Psoas muscle (tissue), 8 donors: ENCODE results near the gene CNKSR1. TPM values are rescaled to one million over a fixed set of nuclear protein-coding genes. Genes with fewer than 3 reads are reported as not detected.

Experiments
- ATAC-seq, 4 donors: fragments of 200-7000 bp; cut with Tn5 transposase; one replicate each; pipeline ENCODE4 v1.9.1; 2020; ENCODE audit warnings: moderate library complexity in 3 of 4, mild to moderate bottlenecking in 2 of 4
- DNase-seq, 2 donors: peaks; one replicate each; pipeline ENCODE4 v3.0.0-alpha.2; 2020
- H3K27ac ChIP-seq: fragments of 200-600 bp; one replicate; pipeline ENCODE4 v1.8.0; 2022
- H3K27me3 ChIP-seq, 3 donors: fragments of 200-600 bp in 1 of 3; one replicate each; pipeline versions ENCODE4 v1.6.1 to v1.8.0; 2013 to 2022; ENCODE audit warnings: low read length in 2 of 3, mild to moderate bottlenecking in 2 of 3, moderate library complexity in 1 of 3; ENCODE audit not compliant: insufficient read depth in 3 of 3
- H3K36me3 ChIP-seq, 2 donors: fragments of 200-600 bp in 1 of 2; one replicate each; pipeline versions ENCODE4 v1.6.1 to v1.8.0; 2013 to 2022; ENCODE audit warnings: low read depth in 1 of 2, mild to moderate bottlenecking in 1 of 2, moderate library complexity in 1 of 2; ENCODE audit not compliant: insufficient read depth in 1 of 2
- H3K4me1 ChIP-seq: fragments of 200-600 bp; one replicate; pipeline ENCODE4 v1.8.0; 2022
- H3K4me3 ChIP-seq: fragments of 200-600 bp; one replicate; pipeline ENCODE4 v1.8.0; 2022; ENCODE audit warnings: mild to moderate bottlenecking
- H3K9me3 ChIP-seq: fragments of 200-600 bp; one replicate; pipeline ENCODE4 v1.8.0; 2022
- WGBS, 3 donors: extraction: QIAGEN DNeasy Blood & Tissue Kit; methylation state at CpG; one replicate each; pipeline versions ENCODE4 v1.1.6 to v1.1.7; 2013; 5-methylcytosine and 5-hydroxymethylcytosine counted together
- intact Hi-C, 2 donors: fragments of 100-400 bp; cut with DNase I; formaldehyde crosslinking; loops; one replicate each; pipeline versions ENCODE4 v1.11.0 to v1.14.2; 2022
- polyA plus RNA-seq, 3 donors: library from polyadenylated mRNA; stranded (reverse); fragments of 200-250 nt; gene quantifications; one replicate each; pipeline ENCODE4 v1.2.3, GENCODE V29; 2013
- total RNA-seq, 4 donors: library from RNA; stranded (reverse); fragmentation: NEBNext Ultra II Directional in 2 of 4; extraction: Animal tissue kit (Norgen Biotek cat#: 25700) in 2 of 4; gene quantifications; one replicate each; pipeline versions ENCODE4 v1.2.1 to v1.2.4, GENCODE V29; 2021 to 2023
- TF ChIP-seq, protein P1 (sequence below): fragments of 200-600 bp; IDR thresholded peaks from one replicate; pipeline ENCODE4 v1.8.0; 2022; ENCODE audit warnings: antibody characterized with exemption
- donor health status: healthy with polysubstance abuse.
- donor health status: DM: no; HTN: no; CAD: no; lungs with moderate emphysema.
- donor health status: Bipolar disorder and iron deficiency.
- donor health status: healthy.
- donor health status: DM: yes; HTN: yes; CAD: no.
- donor health status: DM: no; HTN: no; CAD: no.
- donor health status: DM: no; HTN: no; CAD: no.
- donor health status: DM: yes; HTN: yes; CAD: no.

Gene CNKSR1
- total and polyA plus RNA-seq, 7 donors, result 11.0 to 90.4 (median 54.8) TPM

GRCh38 chr1:26166719-26167281 is 10.5 kb upstream of the CNKSR1 start:
- Histone ChIP-seq H3K9me3 (no peaks in the 10 kb centered on the region), H3K4me1 (peaks cover 19% of the 10 kb centered on the region)
- 71 to 85% (median 84%) methylated on average over 4 of the region's 4 CpGs for WGBS, 3 donors

DNA sequence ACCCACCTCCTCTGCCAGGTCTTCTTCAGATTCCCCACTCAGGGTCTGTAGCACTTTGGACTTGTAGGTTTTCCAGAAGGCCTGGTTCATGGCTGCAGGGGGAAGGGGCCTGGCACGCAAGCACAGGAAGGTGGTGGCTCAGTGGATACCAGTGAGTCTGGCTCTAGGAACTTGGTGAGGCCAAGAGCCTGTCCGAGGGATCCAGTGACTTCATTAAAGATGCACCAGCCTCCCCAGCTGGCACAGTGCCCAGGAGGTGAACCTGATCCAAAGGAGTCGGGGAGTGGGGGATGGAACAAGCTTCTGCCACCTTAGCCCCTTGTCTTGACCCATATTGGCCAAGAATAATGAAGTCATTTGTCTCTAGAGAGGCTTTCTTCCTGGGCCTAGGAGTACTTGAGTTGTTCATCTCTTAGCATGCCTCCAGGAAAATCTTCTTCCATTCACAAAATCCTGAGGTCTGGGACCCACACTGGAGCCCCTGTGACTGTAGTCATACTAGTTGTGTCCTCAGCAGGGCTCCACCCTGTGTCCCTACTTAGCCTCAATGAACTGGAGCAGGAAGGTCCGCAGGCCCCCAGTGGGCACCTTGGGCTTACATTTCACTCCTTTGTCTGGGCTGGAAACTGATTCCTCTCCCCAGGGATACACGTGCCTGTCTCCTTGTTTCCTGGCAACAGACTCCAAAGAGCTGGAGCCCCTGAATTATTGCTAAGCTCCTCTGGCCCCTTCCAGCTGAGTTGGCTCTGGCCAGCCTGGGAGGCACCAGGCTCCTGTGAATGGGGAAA is 8.7 kb upstream of the CNKSR1 start, which contains the start of gene C1orf232:
Gene C1orf232, minus strand, starts transcription at position 554 of the 788 bp plus-strand sequence. Its CDS starts 464 bp downstream, at position 90.
- peak within 1 kb of the TSS; percentile 90 for H3K27ac ChIP-seq
- no peaks in the 10 kb centered on the region for H3K36me3 ChIP-seq
- peaks cover 21% of the 10 kb centered on the region for H3K4me1 ChIP-seq
- H3K27me3 ChIP-seq, result no peaks in the 10 kb centered on the region
- 38 to 49% (median 40%) methylated on average over 5 of the region's 5 CpGs for WGBS, 3 donors
- ATAC-seq, result no peak
- TF ChIP-seq, protein P1, sequence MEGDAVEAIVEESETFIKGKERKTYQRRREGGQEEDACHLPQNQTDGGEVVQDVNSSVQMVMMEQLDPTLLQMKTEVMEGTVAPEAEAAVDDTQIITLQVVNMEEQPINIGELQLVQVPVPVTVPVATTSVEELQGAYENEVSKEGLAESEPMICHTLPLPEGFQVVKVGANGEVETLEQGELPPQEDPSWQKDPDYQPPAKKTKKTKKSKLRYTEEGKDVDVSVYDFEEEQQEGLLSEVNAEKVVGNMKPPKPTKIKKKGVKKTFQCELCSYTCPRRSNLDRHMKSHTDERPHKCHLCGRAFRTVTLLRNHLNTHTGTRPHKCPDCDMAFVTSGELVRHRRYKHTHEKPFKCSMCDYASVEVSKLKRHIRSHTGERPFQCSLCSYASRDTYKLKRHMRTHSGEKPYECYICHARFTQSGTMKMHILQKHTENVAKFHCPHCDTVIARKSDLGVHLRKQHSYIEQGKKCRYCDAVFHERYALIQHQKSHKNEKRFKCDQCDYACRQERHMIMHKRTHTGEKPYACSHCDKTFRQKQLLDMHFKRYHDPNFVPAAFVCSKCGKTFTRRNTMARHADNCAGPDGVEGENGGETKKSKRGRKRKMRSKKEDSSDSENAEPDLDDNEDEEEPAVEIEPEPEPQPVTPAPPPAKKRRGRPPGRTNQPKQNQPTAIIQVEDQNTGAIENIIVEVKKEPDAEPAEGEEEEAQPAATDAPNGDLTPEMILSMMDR, result no peak
- no peaks in the 10 kb centered on the region for H3K9me3 ChIP-seq
- intact Hi-C loops, result loop anchor here (5.0 to 10.0 kb wide), 3 partner anchors 154 to 274 kb away; no protein-coding TSS in a partner anchor
- peak within 1 kb of the TSS; percentile 77 for H3K4me3 ChIP-seq
- peak; percentile 35 to 65 for DNase-seq

More at GRCh38 chr1:26166719-26167281, 10.5 kb upstream of the CNKSR1 start:
- DNase-seq (no peak), ATAC-seq (no peak)
- no peaks in the 10 kb centered on the region for H3K27me3 ChIP-seq
- H3K27ac ChIP-seq, result no peak overlapping the region
- intact Hi-C loops, result loop anchor here (5.0 to 10.0 kb wide), 3 partner anchors 156 to 272 kb away; no protein-coding TSS in a partner anchor
- H3K4me3 ChIP-seq, result no peak overlapping the region
- no peaks in the 10 kb centered on the region for H3K36me3 ChIP-seq
- TF ChIP-seq, protein P1, result no peak

- ATAC-seq (no peak), DNase-seq (no peak)
- H3K4me1 ChIP-seq, result peaks cover 17% of the 10 kb centered on the region
- no peaks in the 10 kb centered on the region for H3K9me3 ChIP-seq
- no peaks in the 10 kb centered on the region for H3K36me3 ChIP-seq
- H3K27ac ChIP-seq, result peak overlapping the region; percentile 90
- peak overlapping the region; percentile 77 for H3K4me3 ChIP-seq
- intact Hi-C loops, result loop anchor here (5.0 to 10.0 kb wide), 3 partner anchors 153 to 274 kb away; no protein-coding TSS in a partner anchor
- WGBS, 3 donors, result 52 to 57% (median 52%) methylated on average over 4 of the region's 4 CpGs
- H3K27me3 ChIP-seq, result no peaks in the 10 kb centered on the region
- TF ChIP-seq, protein P1, result no peak
These were observed 8.1 kb upstream of the CNKSR1 start for GRCh38 chr1:26169198-26169554.

DNA sequence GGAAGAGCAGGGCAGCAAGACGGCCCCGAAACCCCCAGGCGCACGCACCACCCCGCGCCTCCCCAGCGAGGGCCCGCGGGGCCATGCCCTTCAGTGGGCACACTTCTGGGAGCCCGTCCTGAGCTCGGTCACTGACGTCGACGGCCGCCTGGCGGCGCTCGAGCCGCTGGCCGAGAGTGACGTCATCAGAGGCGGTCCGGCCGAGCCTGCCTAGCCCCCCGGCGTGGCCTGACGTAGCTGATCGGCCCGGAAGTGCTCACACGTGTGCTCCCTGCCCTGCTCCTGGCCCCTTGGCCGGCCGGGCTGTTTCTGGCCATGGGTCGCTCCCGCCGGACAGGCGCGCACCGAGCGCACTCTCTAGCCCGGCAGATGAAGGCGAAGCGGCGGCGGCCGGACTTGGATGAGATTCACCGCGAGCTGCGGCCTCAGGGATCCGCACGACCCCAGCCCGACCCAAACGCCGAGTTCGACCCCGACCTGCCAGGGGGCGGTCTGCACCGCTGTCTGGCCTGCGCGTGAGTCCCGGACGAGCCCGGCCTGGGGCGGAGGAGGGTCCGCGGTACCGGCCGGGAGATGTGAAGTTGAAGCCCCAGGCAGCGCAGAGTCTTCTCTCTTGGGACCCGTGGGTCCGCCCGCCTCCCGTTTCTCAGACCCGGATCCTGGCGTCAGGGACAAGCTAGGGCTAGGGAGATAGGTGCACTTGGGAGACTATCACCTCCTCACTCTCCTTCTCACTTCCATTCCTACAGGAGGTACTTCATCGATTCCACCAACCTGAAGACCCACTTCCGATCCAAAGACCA is 7.4 kb upstream of the CNKSR1 start, which contains the start of gene ZNF593:
Gene ZNF593, plus strand, starts transcription at position 240 of the 803 bp plus-strand sequence. Its CDS starts 76 bp downstream, at position 316.
- TF ChIP-seq, protein P1, result peak; percentile 90
- ATAC-seq, result peak; percentile 94 to 97 (median 96)

More for the DNA sequence above, 7.4 kb upstream of the CNKSR1 start, which contains the start of gene ZNF593:
- Histone ChIP-seq H3K4me1 (peaks cover 17% of the 10 kb centered on the region), H3K27me3 (no peaks in the 10 kb centered on the region), H3K4me3 (peak within 1 kb of the TSS; percentile 77), H3K27ac (peak within 1 kb of the TSS; percentile 90), H3K9me3 (no peaks in the 10 kb centered on the region), H3K36me3 (no peaks in the 10 kb centered on the region)
- WGBS, 3 donors, result 1% methylated on average over 68 to 76 of the region's 76 CpGs
- intact Hi-C loops, result loop anchor here (5.0 to 10.0 kb wide), 3 partner anchors 152 to 275 kb away; no protein-coding TSS in a partner anchor
- DNase-seq, result peak; percentile 93 to 97
